ENCODE results near the gene CEACAM1.
"Not testable (repeated sequence)": the region's sequence is repeated elsewhere in the genome, so short reads cannot be mapped to it uniquely, and the experiment has no call there.

Gene CEACAM1

GRCh38 chr19:42466521-42467182 is 61.6 kb downstream of the CEACAM1 start:
- FAIRE-seq (no peak), DNase-seq (ENCODE audit: insufficient read length, low spot score) (no peak)
- TF ChIP-seq CTCF (IDR thresholded peaks at IDR 0.05; ENCODE audit: insufficient read depth, missing control alignments) = no peak

- DNase-seq (ENCODE audit: insufficient read length, low spot score) = no peak
- no peak for TF ChIP-seq CTCF (IDR thresholded peaks at IDR 0.05; ENCODE audit: insufficient read depth, missing control alignments)
- FAIRE-seq = no peak
These were observed 62.4 kb downstream of the CEACAM1 start for GRCh38 chr19:42465827-42466280.

- no peak for TF ChIP-seq CTCF (IDR thresholded peaks at IDR 0.05; ENCODE audit: insufficient read depth, missing control alignments)
- FAIRE-seq (no peak), DNase-seq (ENCODE audit: insufficient read length, low spot score) (no peak)
These were observed 66.5 kb downstream of the CEACAM1 start for GRCh38 chr19:42461700-42462324.

- not testable (repeated sequence) for FAIRE-seq; DNase-seq (ENCODE audit: insufficient read length, low spot score)
These were observed 67.0 kb downstream of the CEACAM1 start for GRCh38 chr19:42461231-42461630.

- no peak for DNase-seq (ENCODE audit: insufficient read length, low spot score)
- FAIRE-seq = no peak
- no peak for TF ChIP-seq CTCF (IDR thresholded peaks at IDR 0.05; ENCODE audit: insufficient read depth, missing control alignments)
These were observed 68.4 kb downstream of the CEACAM1 start for GRCh38 chr19:42459926-42460325.
